Thoracic aorta (tissue), 2 donors: ENCODE data around the gene KDELR1. TPM values are rescaled to one million over a fixed set of nuclear protein-coding genes. Genes with fewer than 3 reads are reported as not detected.
A peak's percentile ranks its signal among the peaks of the same experiment; 100 is the strongest.

Source experiments
- ATAC-seq: fragments of 150-250 bp; one replicate; pipeline ENCODE4 v1.8.0; 2017; ENCODE audit warnings: low read depth; ENCODE audit not compliant: insufficient number of reproducible peaks, low FRiP score
- DNase-seq: peaks from one replicate; pipeline ENCODE4 v3.0.0-alpha.2; 2020; ENCODE audit warnings: low spot score
- H3K27ac ChIP-seq, 2 donors: fragments of 200-600 bp; sonication (generic); 1 replicate in 1 of 2; 2 replicates in 1 of 2; pipeline ENCODE4 v1.5.1; 2016; ENCODE audit warnings: mild to moderate bottlenecking in 2 of 2, moderate library complexity in 2 of 2
- H3K27me3 ChIP-seq: fragments of 200-600 bp; sonication (generic); replicated peaks from 2 replicates; pipeline ENCODE4 v1.6.0; 2016; ENCODE audit warnings: mild to moderate bottlenecking; ENCODE audit not compliant: insufficient read depth
- H3K36me3 ChIP-seq: fragments of 200-600 bp; sonication (generic); one replicate; pipeline ENCODE4 v1.5.1; 2016
- H3K4me1 ChIP-seq, 2 donors: fragments of 200-600 bp; sonication (generic); 1 replicate in 1 of 2; 2 replicates in 1 of 2; pipeline versions ENCODE4 v1.5.1 to v1.6.0; 2016; ENCODE audit warnings: low read depth in 2 of 2, mild to moderate bottlenecking in 1 of 2; ENCODE audit not compliant: control insufficient read depth in 1 of 2
- H3K4me3 ChIP-seq: fragments of 200-600 bp; sonication (generic); 2 replicates; pipeline ENCODE4 v1.5.1; 2016; ENCODE audit warnings: mild to moderate bottlenecking
- H3K9me3 ChIP-seq: fragments of 200-600 bp; sonication (generic); 2 replicates; pipeline ENCODE4 v1.5.1; 2016
- total RNA-seq, 2 donors: library from RNA; depleted of rRNA; stranded (reverse); fragments of >200 nt; gene quantifications; one replicate each; pipeline versions ENCODE4 v1.1.0 to v1.2.3, GENCODE V29; 2016
- TF ChIP-seq, protein P1 (sequence below): fragments of 200-600 bp; sonication (generic); IDR thresholded peaks from one replicate; pipeline ENCODE4 v1.5.1; 2019; ENCODE audit warnings: antibody characterized with exemption

Gene KDELR1
- 10 to 100 TPM; 65.6 to 79.9 TPM for total RNA-seq

DNA sequence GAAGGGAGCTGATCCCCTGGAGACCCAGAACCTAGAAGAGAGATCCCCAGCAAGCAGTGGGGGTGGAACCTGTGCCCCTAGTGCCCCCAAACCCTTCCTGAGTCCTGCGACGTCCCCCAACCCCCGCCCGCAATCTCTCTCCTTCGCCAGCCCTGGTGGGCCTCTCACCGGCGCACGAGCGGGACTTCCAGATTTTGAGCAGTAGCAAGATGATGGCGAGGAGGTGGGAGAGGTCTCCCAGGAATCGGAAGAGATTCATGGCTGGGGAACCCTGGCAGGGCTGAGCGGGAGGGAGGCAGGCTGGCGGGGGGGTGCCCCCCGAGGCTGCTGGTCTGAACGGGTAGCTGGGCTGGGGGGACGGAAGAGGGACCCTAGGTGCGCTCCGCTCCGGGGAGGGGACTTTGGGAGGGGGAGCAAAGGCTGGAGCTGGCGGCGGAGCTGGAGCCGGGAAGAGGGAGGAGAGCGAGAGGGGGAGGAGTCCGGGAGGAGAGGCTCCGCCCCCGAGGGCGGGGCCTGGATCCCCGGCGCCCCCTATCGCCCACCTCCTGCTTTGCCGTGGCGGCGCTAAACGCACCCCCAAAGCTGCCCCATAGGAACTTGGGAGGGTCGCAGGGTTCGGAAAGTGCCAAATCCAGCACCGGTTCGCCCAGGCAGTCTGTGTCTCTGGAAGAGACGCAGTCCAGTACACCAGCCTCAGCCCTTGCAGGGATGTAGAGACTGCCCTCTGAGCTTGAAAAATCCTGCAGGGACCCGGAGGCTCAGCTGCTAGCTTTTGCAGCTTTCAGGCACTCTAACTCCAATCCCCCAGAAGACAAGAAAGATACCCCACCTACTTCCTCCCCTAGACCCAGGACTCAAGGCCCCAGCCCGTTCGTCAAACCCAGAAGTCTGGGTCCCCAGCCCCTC is at the start of gene KDELR1:
Gene KDELR1 (minus strand): TSS at position 452 of the 906 bp plus-strand sequence. CDS start 193 bp downstream, at position 259.
- TF ChIP-seq, protein P1, sequence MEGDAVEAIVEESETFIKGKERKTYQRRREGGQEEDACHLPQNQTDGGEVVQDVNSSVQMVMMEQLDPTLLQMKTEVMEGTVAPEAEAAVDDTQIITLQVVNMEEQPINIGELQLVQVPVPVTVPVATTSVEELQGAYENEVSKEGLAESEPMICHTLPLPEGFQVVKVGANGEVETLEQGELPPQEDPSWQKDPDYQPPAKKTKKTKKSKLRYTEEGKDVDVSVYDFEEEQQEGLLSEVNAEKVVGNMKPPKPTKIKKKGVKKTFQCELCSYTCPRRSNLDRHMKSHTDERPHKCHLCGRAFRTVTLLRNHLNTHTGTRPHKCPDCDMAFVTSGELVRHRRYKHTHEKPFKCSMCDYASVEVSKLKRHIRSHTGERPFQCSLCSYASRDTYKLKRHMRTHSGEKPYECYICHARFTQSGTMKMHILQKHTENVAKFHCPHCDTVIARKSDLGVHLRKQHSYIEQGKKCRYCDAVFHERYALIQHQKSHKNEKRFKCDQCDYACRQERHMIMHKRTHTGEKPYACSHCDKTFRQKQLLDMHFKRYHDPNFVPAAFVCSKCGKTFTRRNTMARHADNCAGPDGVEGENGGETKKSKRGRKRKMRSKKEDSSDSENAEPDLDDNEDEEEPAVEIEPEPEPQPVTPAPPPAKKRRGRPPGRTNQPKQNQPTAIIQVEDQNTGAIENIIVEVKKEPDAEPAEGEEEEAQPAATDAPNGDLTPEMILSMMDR = peak; percentile 86
- Histone ChIP-seq H3K4me1 (peaks cover 7 to 14% of the 10 kb centered on the region in 2 donors), H3K36me3 (peaks cover 27% of the 10 kb centered on the region), H3K9me3 (no peaks in the 10 kb centered on the region), H3K4me3 (peak within 1 kb of the TSS; percentile 87), H3K27ac (peak within 1 kb of the TSS; percentile 84 to 93), H3K27me3 (peaks cover 9% of the 10 kb centered on the region)
- ATAC-seq (peak; percentile 68), DNase-seq (no peak)

DNA sequence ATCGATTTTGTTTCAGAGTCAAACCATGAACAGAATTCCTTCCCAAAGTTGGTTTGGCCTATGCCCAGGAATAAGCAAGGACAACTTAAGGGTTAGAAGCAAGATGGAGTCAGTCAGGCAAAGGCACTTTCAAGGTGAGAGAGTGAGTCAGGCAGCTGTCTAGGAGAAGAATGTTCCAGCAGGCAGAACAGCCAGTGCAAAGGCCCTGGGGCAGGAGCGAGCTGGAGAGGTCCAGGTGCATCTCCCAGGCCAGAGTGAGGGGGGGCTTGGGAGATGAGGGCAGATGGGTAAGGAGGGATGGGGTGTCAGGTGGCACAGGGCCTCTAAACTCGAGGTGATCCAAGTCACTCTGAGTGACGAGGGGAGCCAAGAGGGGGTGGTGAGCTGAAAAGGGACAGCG is 45.2 kb upstream of the KDELR1 start:
- Histone ChIP-seq H3K9me3 (no peaks in the 10 kb centered on the region), H3K4me1 (no peaks in the 10 kb centered on the region), H3K27ac (no peak overlapping the region), H3K4me3 (no peak overlapping the region), H3K27me3 (peaks cover 3% of the 10 kb centered on the region), H3K36me3 (no peaks in the 10 kb centered on the region)
- TF ChIP-seq, protein P1 = no peak
- ATAC-seq (no peak), DNase-seq (no peak)

DNA sequence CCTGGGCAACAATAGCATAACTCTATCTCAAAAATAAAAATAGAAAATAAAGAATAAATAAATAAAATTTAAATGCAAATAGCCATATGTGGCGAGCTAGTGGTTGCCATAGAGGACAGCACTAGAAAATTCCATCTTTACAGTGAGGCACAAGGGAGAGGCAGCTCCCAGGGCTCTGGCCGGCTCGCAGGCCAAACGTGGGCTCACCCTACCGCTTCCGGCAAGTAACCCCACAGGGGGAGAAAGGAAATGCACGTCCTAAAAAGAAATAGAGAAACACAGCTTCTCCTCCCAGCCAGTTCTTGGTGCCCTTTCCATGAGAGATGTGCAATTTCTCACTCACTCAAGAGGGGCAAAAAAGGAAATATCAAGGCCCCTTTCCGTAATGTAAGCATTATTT is 42.0 kb upstream of the KDELR1 start:
- ATAC-seq (no peak), DNase-seq (no peak)
- Histone ChIP-seq H3K27ac (no peak overlapping the region), H3K9me3 (no peaks in the 10 kb centered on the region), H3K27me3 (no peaks in the 10 kb centered on the region), H3K4me3 (no peak overlapping the region), H3K4me1 (no peaks in the 10 kb centered on the region), H3K36me3 (no peaks in the 10 kb centered on the region)
- TF ChIP-seq, protein P1 = no peak

DNA sequence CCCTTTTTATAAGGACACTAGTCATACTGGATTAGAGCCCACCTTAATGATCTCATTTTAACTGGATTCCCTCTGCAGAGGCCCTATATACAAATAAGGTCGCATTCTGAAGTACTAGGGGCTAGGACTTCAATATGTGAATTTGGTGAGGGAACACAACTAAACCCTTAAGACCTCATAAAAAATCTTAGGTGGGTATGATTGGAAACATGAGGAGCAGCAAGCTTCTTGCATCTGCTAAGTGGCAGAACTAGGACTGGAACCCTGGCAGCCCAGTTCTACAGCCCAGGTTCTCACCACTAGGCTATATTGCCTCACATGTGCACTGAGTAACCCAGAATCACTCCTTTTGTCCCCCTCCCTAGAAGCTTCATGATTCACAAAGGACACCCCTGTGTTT is 37.3 kb upstream of the KDELR1 start:
- Histone ChIP-seq H3K27ac (no peak overlapping the region), H3K36me3 (no peaks in the 10 kb centered on the region), H3K4me3 (no peak overlapping the region), H3K27me3 (no peaks in the 10 kb centered on the region), H3K4me1 (no peaks in the 10 kb centered on the region), H3K9me3 (no peaks in the 10 kb centered on the region)
- TF ChIP-seq, protein P1 = no peak
- no peak for ATAC-seq
- no peak for DNase-seq

DNA sequence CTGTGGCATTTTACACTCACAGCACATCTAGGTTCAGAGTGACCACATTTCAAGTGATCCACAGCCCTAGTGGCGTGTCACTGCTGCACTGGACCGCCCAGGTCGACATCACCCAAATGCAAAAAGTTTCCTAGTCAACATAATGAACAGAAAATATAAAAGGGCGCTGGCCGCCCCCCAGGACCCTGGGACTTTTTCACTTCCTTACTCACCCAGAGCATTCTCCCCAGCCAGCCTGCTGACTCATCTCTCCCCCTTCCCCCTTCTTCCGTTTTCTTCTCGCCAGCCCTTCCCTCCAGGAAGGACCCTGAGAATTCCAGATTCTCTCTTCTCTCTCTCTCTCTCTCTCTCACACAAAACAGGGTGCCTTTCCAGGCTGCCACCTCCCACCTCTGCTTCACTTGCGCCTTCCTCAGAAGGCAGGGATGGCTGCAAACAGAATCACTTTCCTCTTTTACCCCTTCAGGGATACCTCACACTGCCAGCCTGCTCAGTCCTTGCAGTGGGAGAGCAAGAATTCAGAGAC is 33.4 kb upstream of the KDELR1 start:
- no peaks in the 10 kb centered on the region for H3K27me3 ChIP-seq
- no peaks in the 10 kb centered on the region for H3K36me3 ChIP-seq
- DNase-seq (no peak), ATAC-seq (no peak)
- no peaks in the 10 kb centered on the region for H3K9me3 ChIP-seq
- no peak overlapping the region for H3K27ac ChIP-seq
- H3K4me1 ChIP-seq = no peaks in the 10 kb centered on the region
- H3K4me3 ChIP-seq = peak overlapping the region; percentile 35
- TF ChIP-seq, protein P1 = no peak
